ENCODE measurements around the gene PRKAR1B. TPM values are rescaled to one million over a fixed set of nuclear protein-coding genes. Genes with fewer than 3 reads are reported as not detected.

Gene PRKAR1B
- total RNA-seq, 1 experiment from 2014 or later: 43.3 TPM

GRCh38 chr7:670501-671390, 56.3 kb downstream of the PRKAR1B start:
- no peak overlapping the region for H3K27ac Mint-ChIP-seq
- H4K5ac ChIP-seq (ENCODE audit: insufficient read length, low read depth, low read length): no peak overlapping the region
- H3K27ac ChIP-seq (ENCODE audit: insufficient read length, low read depth, low read length): no peak overlapping the region

More at GRCh38 chr7:670501-671390, 56.3 kb downstream of the PRKAR1B start:
- no peaks in the 10 kb centered on the region for H3K27me3 ChIP-seq (ENCODE audit: insufficient read depth, low read length)
- Mint-ChIP-seq H3K36me3 (ENCODE audit: insufficient read depth in 1 of 3, low read depth in 3 of 3) (peaks cover 26 to 43% (median 27%) of the 10 kb centered on the region in 3 experiments), H3K4me1 (peaks cover 4% of the 10 kb centered on the region in 2 experiments; a peak in 3 of 4 replicates), H3K4me3 (no peak overlapping the region), H3K9me3 (peaks cover 8 to 13% of the 10 kb centered on the region in 2 experiments; a peak in 3 of 5 replicates), H3K27me3 (ENCODE audit: low read depth) (no peaks in the 10 kb centered on the region; the same call in 1 of the 2 replicates)
- no peak overlapping the region for H2BK5ac ChIP-seq (ENCODE audit: insufficient read length, low read length)
- no peak overlapping the region for H2BK15ac ChIP-seq (ENCODE audit: low read depth, low read length)
- H2AK5ac ChIP-seq (ENCODE audit: insufficient read length, low read length): no peak overlapping the region
- no peak overlapping the region for H3K56ac ChIP-seq (ENCODE audit: insufficient read length, low read depth, low read length)
- H3T11ph ChIP-seq (ENCODE audit: low read length): no peak overlapping the region
- H3K79me1 ChIP-seq (ENCODE audit: insufficient read depth, low read depth, low read length, poor library complexity, severe bottlenecking): no peaks in the 10 kb centered on the region
- no peak for TF ChIP-seq CTCF (conservative IDR thresholded peaks at IDR 0.05)
- H3K23me2 ChIP-seq (ENCODE audit: insufficient read length, low read depth, low read length, poor library complexity, severe bottlenecking): no peaks in the 10 kb centered on the region
- H3K4me1 ChIP-seq (ENCODE audit: insufficient read depth, low read length): no peaks in the 10 kb centered on the region
- no peaks in the 10 kb centered on the region for H3K9me3 ChIP-seq (ENCODE audit: control insufficient read depth, low read depth, low read length)
- no peak overlapping the region for H4K91ac ChIP-seq (ENCODE audit: insufficient read length, low read depth, low read length)
- H3K9ac ChIP-seq (ENCODE audit: extremely low read depth, insufficient read length, low read length): no peak overlapping the region
- H3K14ac ChIP-seq (ENCODE audit: insufficient read depth, low read length): no peak overlapping the region
- H2BK20ac ChIP-seq (ENCODE audit: low read depth, low read length, poor library complexity, severe bottlenecking): no peak overlapping the region
- no peak overlapping the region for H3K18ac ChIP-seq (ENCODE audit: insufficient read length, low read depth, low read length)
- no CpG with 5 or more reads among the region's 54 CpGs for WGBS (ENCODE audit: extremely low coverage, insufficient read length, low lambda C conversion rate)
- no peak for DNase-seq
- H3K4ac ChIP-seq (ENCODE audit: low read depth, low read length): no peak overlapping the region
- H2BK12ac ChIP-seq (ENCODE audit: insufficient read length, low read depth, low read length): no peak overlapping the region
- H3K79me2 ChIP-seq (ENCODE audit: insufficient read depth, low read length): no peaks in the 10 kb centered on the region
- no peak overlapping the region for H3K23ac ChIP-seq (ENCODE audit: insufficient read length, low read depth, low read length)
- H4K8ac ChIP-seq (replicated peaks; ENCODE audit: insufficient read length, low read depth, low read length): no peak overlapping the region
- H4K20me1 ChIP-seq (ENCODE audit: control insufficient read depth, insufficient read depth, insufficient read length): peaks cover 2% of the 10 kb centered on the region
- no peak overlapping the region for H2AFZ ChIP-seq (ENCODE audit: low read length)
- H2BK120ac ChIP-seq (ENCODE audit: low read depth, low read length, poor library complexity, severe bottlenecking): no peak overlapping the region
- no peak overlapping the region for H3K4me2 ChIP-seq (ENCODE audit: insufficient read depth, insufficient read length, low read length)
